HEK293 (cell line): Measurements from ENCODE around the gene CEPT1.

Experiments
- CTCF ChIA-PET: fragments of 350-600 bp; formaldehyde crosslinking; extraction: SDS; loops from one replicate; lab custom pipeline; 2021; ENCODE audit warnings: antibody characterized with exemption; lab: Yijun Ruan, JAX
- POLR2A ChIA-PET: fragments of 300-600 bp; formaldehyde crosslinking; extraction: SDS; loops from one replicate; lab custom pipeline; 2020; ENCODE audit warnings: antibody characterized with exemption, inconsistent platforms; lab: Yijun Ruan, JAX
- H3K27ac ChIP-seq: fragments of 200-500 bp; sonication (Bioruptor generic); 2 replicates; pipeline ENCODE4 v1.5.1; 2014; ENCODE audit warnings: low read depth, low read length, control low read depth, inconsistent platforms; ENCODE audit errors: extremely low read depth
- H3K36me3 ChIP-seq, 2 experiments: fragments of 200-500 bp in 1 of 2; sonication (Bioruptor generic) in 1 of 2; 1 replicate in 1 of 2; 2 replicates in 1 of 2; pipeline ENCODE4 v1.5.1; 2014 to 2017; ENCODE audit warnings: inconsistent platforms in 2 of 2, low read length in 2 of 2; ENCODE audit not compliant: control insufficient read depth in 2 of 2, insufficient read depth in 1 of 2
- H3K4me1 ChIP-seq: fragments of 200-500 bp; sonication (Bioruptor generic); 2 replicates; pipeline ENCODE4 v1.5.1; 2014; ENCODE audit warnings: mild to moderate bottlenecking, low read length, inconsistent platforms; ENCODE audit not compliant: control insufficient read depth, insufficient read depth
- H3K4me3 ChIP-seq: 2 replicates; pipeline ENCODE4 v1.5.1; 2011; ENCODE audit warnings: low read depth, mild to moderate bottlenecking, control low read depth, low read length, moderate library complexity
- H3K9me3 ChIP-seq: fragments of 200-500 bp; sonication (Bioruptor generic); 2 replicates; pipeline ENCODE4 v1.5.1; 2014; ENCODE audit warnings: low read depth, low read length, inconsistent platforms; ENCODE audit not compliant: control insufficient read depth, insufficient read depth
- INSM2 ChIP-seq: fragments of 450-650 bp; formaldehyde crosslinking; IDR thresholded peaks from 2 replicates; pipeline ENCODE4 v1.5.1; 2016; ENCODE audit warnings: missing biosample characterization, missing genetic modification characterization
- PATZ1 ChIP-seq: fragments of 450-650 bp; formaldehyde crosslinking; IDR thresholded peaks from 2 replicates; pipeline ENCODE4 v1.5.1; 2016; ENCODE audit warnings: missing biosample characterization, missing genetic modification characterization
- ZBTB20 ChIP-seq: fragments of 450-650 bp; formaldehyde crosslinking; IDR thresholded peaks from 2 replicates; pipeline ENCODE4 v1.5.1; 2016; ENCODE audit warnings: missing biosample characterization, missing genetic modification characterization
- ZNF138 ChIP-seq: fragments of 450-650 bp; formaldehyde crosslinking; IDR thresholded peaks from 2 replicates; pipeline ENCODE4 v1.5.1; 2016; ENCODE audit warnings: missing biosample characterization, missing genetic modification characterization, borderline replicate concordance
- ZNF148 ChIP-seq: fragments of 450-650 bp; formaldehyde crosslinking; IDR thresholded peaks from 2 replicates; pipeline ENCODE4 v1.5.0; 2017; ENCODE audit warnings: missing biosample characterization, missing genetic modification characterization, borderline replicate concordance
- ZNF157 ChIP-seq: fragments of 450-650 bp; formaldehyde crosslinking; IDR thresholded peaks from 2 replicates; pipeline ENCODE4 v1.5.1; 2016; ENCODE audit warnings: missing biosample characterization, missing genetic modification characterization
- ZNF16 ChIP-seq: fragments of 450-650 bp; formaldehyde crosslinking; IDR thresholded peaks from 2 replicates; pipeline ENCODE4 v1.5.1; 2016; ENCODE audit warnings: low read depth, missing biosample characterization, missing genetic modification characterization
- ZNF202 ChIP-seq: fragments of 450-650 bp; formaldehyde crosslinking; IDR thresholded peaks from 2 replicates; pipeline ENCODE4 v1.5.1; 2016; ENCODE audit warnings: missing biosample characterization, missing genetic modification characterization, borderline replicate concordance
- ZNF221 ChIP-seq: fragments of 450-650 bp; formaldehyde crosslinking; IDR thresholded peaks from 2 replicates; pipeline ENCODE4 v1.5.1; 2017; ENCODE audit warnings: missing biosample characterization, missing genetic modification characterization, borderline replicate concordance
- ZNF341 ChIP-seq: fragments of 450-650 bp; formaldehyde crosslinking; IDR thresholded peaks from 2 replicates; pipeline ENCODE4; 2016; ENCODE audit warnings: low read depth, missing biosample characterization, missing genetic modification characterization
- ZNF354C ChIP-seq: fragments of 450-650 bp; formaldehyde crosslinking; IDR thresholded peaks from 2 replicates; pipeline ENCODE4 v1.5.1; 2016; ENCODE audit warnings: missing biosample characterization, missing genetic modification characterization, low read depth, borderline replicate concordance
- ZNF416 ChIP-seq: fragments of 450-650 bp; formaldehyde crosslinking; IDR thresholded peaks from 2 replicates; pipeline ENCODE4 v1.5.1; 2016; ENCODE audit warnings: missing biosample characterization, missing genetic modification characterization
- ZNF580 ChIP-seq: fragments of 450-650 bp; formaldehyde crosslinking; IDR thresholded peaks from 2 replicates; pipeline ENCODE4 v1.5.1; 2016; ENCODE audit warnings: missing biosample characterization, missing genetic modification characterization
- ZNF596 ChIP-seq: fragments of 450-650 bp; IDR thresholded peaks from 2 replicates; pipeline ENCODE4 v1.5.0; 2018; ENCODE audit warnings: missing biosample characterization, mild to moderate bottlenecking, missing genetic modification characterization, moderate library complexity
- ZNF621 ChIP-seq: fragments of 450-650 bp; formaldehyde crosslinking; IDR thresholded peaks from 2 replicates; pipeline ENCODE4 v1.5.1; 2017; ENCODE audit warnings: missing biosample characterization, missing genetic modification characterization
- ZNF623 ChIP-seq: fragments of 450-650 bp; formaldehyde crosslinking; IDR thresholded peaks from 2 replicates; pipeline ENCODE4 v1.5.1; 2016; ENCODE audit warnings: missing biosample characterization, missing genetic modification characterization
- TF ChIP-seq, protein P1 (sequence below): fragments of 450-650 bp; formaldehyde crosslinking; IDR thresholded peaks from 2 replicates; pipeline ENCODE4 v1.5.1; 2016; ENCODE audit warnings: missing biosample characterization, missing genetic modification characterization
- TF ChIP-seq, protein P2 (sequence below): fragments of 450-650 bp; formaldehyde crosslinking; IDR thresholded peaks from 2 replicates; pipeline ENCODE4 v1.5.1; 2016; ENCODE audit warnings: missing biosample characterization, missing genetic modification characterization, borderline replicate concordance

CEPT1 gene

DNA sequence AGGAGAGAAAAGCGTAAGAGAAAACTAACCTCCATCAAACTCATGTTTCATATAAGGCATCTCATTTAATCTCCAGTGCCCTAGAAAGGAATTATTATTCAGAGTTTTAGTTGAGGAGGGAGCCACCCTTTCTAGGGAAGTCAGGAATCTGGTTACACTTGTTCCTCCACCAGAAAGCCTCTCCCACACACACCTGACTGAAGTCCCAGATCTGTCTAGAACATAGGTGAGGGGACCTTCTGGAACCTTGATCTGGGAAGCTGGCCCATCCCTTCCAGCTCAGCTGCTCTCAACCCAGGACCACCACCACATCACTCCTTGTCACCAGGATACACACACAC is 62.3 kb downstream of the CEPT1 start:
- no peaks in the 10 kb centered on the region for H3K36me3 ChIP-seq
- ChIA-PET POLR2A (no interaction called here), CTCF (no interaction called here)
- H3K27ac ChIP-seq, result no peak overlapping the region
- TF ChIP-seq, protein P1, sequence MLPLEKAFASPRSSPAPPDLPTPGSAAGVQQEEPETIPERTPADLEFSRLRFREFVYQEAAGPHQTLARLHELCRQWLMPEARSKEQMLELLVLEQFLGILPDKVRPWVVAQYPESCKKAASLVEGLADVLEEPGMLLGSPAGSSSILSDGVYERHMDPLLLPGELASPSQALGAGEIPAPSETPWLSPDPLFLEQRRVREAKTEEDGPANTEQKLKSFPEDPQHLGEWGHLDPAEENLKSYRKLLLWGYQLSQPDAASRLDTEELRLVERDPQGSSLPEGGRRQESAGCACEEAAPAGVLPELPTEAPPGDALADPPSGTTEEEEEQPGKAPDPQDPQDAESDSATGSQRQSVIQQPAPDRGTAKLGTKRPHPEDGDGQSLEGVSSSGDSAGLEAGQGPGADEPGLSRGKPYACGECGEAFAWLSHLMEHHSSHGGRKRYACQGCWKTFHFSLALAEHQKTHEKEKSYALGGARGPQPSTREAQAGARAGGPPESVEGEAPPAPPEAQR, result no peak
- TF ChIP-seq ZBTB20 (tag by site-specific recombination), result no peak
- no peak for TF ChIP-seq ZNF416 (tag by site-specific recombination)
- TF ChIP-seq ZNF138 (tag by site-specific recombination), result no peak
- no peak for TF ChIP-seq ZNF157 (tag by site-specific recombination)
- TF ChIP-seq ZNF202 (tag by site-specific recombination), result no peak
- TF ChIP-seq ZNF354C (tag by site-specific recombination), result no peak
- TF ChIP-seq ZNF580 (tag by site-specific recombination), result no peak
- TF ChIP-seq ZNF623 (tag by site-specific recombination), result no peak
- TF ChIP-seq INSM2 (tag by site-specific recombination), result no peak
- TF ChIP-seq, protein P2, sequence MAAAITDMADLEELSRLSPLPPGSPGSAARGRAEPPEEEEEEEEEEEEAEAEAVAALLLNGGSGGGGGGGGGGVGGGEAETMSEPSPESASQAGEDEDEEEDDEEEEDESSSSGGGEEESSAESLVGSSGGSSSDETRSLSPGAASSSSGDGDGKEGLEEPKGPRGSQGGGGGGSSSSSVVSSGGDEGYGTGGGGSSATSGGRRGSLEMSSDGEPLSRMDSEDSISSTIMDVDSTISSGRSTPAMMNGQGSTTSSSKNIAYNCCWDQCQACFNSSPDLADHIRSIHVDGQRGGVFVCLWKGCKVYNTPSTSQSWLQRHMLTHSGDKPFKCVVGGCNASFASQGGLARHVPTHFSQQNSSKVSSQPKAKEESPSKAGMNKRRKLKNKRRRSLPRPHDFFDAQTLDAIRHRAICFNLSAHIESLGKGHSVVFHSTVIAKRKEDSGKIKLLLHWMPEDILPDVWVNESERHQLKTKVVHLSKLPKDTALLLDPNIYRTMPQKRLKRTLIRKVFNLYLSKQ (tag by site-specific recombination), result no peak
- no peak for TF ChIP-seq PATZ1 (tag by site-specific recombination)
- no peak for TF ChIP-seq ZNF341 (tag by site-specific recombination)
- TF ChIP-seq ZNF596, result no peak
- TF ChIP-seq ZNF16 (tag by site-specific recombination), result no peak
- no peak for TF ChIP-seq ZNF621
- no peak for TF ChIP-seq ZNF221 (tag by site-specific recombination)
- TF ChIP-seq ZNF148 (tag by site-specific recombination), result no peak
- no peaks in the 10 kb centered on the region for H3K4me1 ChIP-seq
- H3K9me3 ChIP-seq, result no peaks in the 10 kb centered on the region
- no peak overlapping the region for H3K4me3 ChIP-seq
